ENCODE measurements around the gene SLC16A8. TPM values are rescaled to one million over a fixed set of nuclear protein-coding genes. Genes with fewer than 3 reads are reported as not detected.
"Not testable (repeated sequence)": the region's sequence is repeated elsewhere in the genome, so short reads cannot be mapped to it uniquely, and the experiment has no call there.

The SLC16A8 gene
- total RNA-seq, 3 donors from 2014 or later (not counting 1 experiment from before 2014, with no cell fraction given) = 1.0 TPM; not detected in 2

DNA sequence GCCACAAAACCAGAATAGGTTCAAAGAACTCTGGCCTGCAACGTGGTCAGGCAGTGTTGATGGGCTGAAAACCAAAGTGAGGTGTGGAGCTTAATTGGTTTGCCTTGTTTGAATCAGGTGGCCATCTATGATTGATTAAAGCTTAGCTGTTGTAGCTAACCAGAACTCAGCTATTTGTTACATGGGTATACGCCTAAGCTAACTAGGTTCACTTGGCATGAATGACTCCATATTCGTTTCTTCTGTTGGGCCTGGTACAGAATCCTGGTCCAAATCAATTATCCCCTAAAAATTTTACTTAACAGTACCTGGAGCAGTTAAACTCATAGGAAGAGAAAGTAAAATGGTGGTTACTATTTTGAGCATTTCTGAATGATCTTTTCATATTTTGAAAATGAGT is 34.2 kb upstream of the SLC16A8 start:
- intact Hi-C loops (cut with micrococcal nuclease) = no loop called here
- WGBS (ENCODE audit: insufficient coverage) = 74% methylated on average over 2 of the region's 3 CpGs
- no peaks in the 10 kb centered on the region for H3K9me3 Mint-ChIP-seq
- no peaks in the 10 kb centered on the region for H3K36me3 Mint-ChIP-seq
- H3K4me1 ChIP-seq (ENCODE audit: control insufficient read depth, insufficient read depth, low read length) = peaks cover 11% of the 10 kb centered on the region
- H3K36me3 ChIP-seq (ENCODE audit: control insufficient read depth, insufficient read depth, low read length) = peaks cover 22% of the 10 kb centered on the region
- H3K9me3 ChIP-seq (ENCODE audit: control insufficient read depth, insufficient read depth, low read length) = no peaks in the 10 kb centered on the region
- no peak overlapping the region for H3K27ac Mint-ChIP-seq
- DNase-seq = no peak
- no peaks in the 10 kb centered on the region for H3K27me3 ChIP-seq (ENCODE audit: control insufficient read depth, insufficient read depth, low read length)
- no peaks in the 10 kb centered on the region for H3K27me3 Mint-ChIP-seq (ENCODE audit: low read depth in 2 of 2)
- H3K4me3 ChIP-seq (ENCODE audit: low read length) = no peak overlapping the region
- H3K4me3 Mint-ChIP-seq = no peak overlapping the region
- peaks cover 5 to 10% of the 10 kb centered on the region in 2 donors for H3K4me1 Mint-ChIP-seq
- no peak overlapping the region for H3K27ac ChIP-seq (ENCODE audit: low read length)
- TF ChIP-seq, protein P1, sequence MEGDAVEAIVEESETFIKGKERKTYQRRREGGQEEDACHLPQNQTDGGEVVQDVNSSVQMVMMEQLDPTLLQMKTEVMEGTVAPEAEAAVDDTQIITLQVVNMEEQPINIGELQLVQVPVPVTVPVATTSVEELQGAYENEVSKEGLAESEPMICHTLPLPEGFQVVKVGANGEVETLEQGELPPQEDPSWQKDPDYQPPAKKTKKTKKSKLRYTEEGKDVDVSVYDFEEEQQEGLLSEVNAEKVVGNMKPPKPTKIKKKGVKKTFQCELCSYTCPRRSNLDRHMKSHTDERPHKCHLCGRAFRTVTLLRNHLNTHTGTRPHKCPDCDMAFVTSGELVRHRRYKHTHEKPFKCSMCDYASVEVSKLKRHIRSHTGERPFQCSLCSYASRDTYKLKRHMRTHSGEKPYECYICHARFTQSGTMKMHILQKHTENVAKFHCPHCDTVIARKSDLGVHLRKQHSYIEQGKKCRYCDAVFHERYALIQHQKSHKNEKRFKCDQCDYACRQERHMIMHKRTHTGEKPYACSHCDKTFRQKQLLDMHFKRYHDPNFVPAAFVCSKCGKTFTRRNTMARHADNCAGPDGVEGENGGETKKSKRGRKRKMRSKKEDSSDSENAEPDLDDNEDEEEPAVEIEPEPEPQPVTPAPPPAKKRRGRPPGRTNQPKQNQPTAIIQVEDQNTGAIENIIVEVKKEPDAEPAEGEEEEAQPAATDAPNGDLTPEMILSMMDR (IDR thresholded peaks at IDR 0.05) = no peak
- ATAC-seq = no peak

DNA sequence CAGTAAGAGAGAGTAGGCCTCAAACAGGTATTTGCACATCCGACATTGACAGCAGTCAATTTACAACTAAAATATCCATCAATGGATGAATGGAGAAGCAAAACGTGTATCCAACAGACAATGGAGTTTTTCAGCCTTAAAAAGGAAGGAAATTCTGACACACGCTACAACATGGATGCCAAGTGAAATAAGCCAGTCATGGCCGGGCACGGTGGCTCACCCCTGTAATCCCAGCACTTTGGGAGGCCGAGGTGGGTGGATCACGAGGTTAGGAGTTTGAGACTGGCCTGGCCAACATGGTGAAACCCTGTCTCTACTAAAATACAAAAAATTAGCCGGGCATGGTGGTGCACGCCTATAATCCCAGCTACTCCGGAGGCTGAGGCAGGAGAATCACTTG is 33.6 kb upstream of the SLC16A8 start:
- DNase-seq; H3K27ac ChIP-seq (ENCODE audit: low read length); H3K27ac Mint-ChIP-seq; H3K9me3 ChIP-seq (ENCODE audit: control insufficient read depth, insufficient read depth, low read length); ATAC-seq; H3K9me3 Mint-ChIP-seq; intact Hi-C loops (cut with micrococcal nuclease); H3K4me3 ChIP-seq (ENCODE audit: low read length); H3K27me3 Mint-ChIP-seq (ENCODE audit: low read depth in 2 of 2); H3K27me3 ChIP-seq (ENCODE audit: control insufficient read depth, insufficient read depth, low read length); H3K36me3 Mint-ChIP-seq; H3K4me3 Mint-ChIP-seq: not testable (repeated sequence)
- peaks cover 5 to 10% of the 10 kb centered on the region in 2 donors for H3K4me1 Mint-ChIP-seq
- Histone ChIP-seq H3K4me1 (ENCODE audit: control insufficient read depth, insufficient read depth, low read length) (peaks cover 11% of the 10 kb centered on the region), H3K36me3 (ENCODE audit: control insufficient read depth, insufficient read depth, low read length) (peaks cover 24% of the 10 kb centered on the region)
- 98% methylated on average over 10 of the region's 10 CpGs for WGBS (ENCODE audit: insufficient coverage)

DNA sequence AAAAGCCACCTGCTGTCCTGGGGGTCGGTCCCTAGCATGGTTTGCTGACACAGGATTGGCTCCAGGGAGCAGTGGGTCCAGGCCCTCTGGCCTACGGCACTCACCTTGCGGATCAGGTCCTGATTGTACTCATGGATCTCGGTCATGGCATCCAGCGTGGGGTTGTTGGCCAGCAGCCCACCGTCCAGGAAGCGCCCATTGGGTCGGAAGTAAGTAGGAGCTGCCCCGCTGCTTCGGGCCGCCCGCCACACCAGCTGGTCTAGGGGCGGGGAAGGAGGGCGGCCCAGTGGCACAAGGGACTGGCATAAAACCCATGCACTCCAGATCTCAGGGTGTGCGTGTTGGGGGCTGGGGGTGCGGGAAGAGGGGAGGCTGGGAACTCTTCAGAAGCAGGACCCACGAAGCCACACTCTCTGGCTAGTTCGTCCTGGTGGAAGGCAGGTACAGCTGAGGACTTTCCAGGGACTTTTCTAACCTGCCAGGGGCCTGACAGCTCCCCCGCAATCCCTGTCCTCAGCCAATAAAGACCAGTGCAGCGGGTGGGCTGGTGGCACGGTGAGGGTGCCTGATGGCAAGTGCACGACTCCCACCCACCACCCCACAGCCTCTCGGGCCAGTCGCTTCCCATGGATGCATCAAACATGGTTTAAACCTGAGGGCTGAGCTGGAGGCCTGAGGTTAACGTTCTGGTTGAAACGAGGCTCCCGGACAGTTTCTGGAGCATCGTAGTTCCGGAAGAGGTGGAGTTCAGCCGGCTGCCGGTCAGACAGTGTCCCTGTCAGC is 31.6 kb upstream of the SLC16A8 start:
- intact Hi-C loops (cut with micrococcal nuclease) = no loop called here
- Histone ChIP-seq H3K36me3 (ENCODE audit: control insufficient read depth, insufficient read depth, low read length) (peaks cover 32% of the 10 kb centered on the region), H3K4me3 (ENCODE audit: low read length) (no peak overlapping the region), H3K27ac (ENCODE audit: low read length) (no peak overlapping the region), H3K27me3 (ENCODE audit: control insufficient read depth, insufficient read depth, low read length) (no peaks in the 10 kb centered on the region), H3K9me3 (ENCODE audit: control insufficient read depth, insufficient read depth, low read length) (no peaks in the 10 kb centered on the region), H3K4me1 (ENCODE audit: control insufficient read depth, insufficient read depth, low read length) (peaks cover 11% of the 10 kb centered on the region)
- DNase-seq (no peak), ATAC-seq (no peak)
- Mint-ChIP-seq H3K36me3 (no peaks in the 10 kb centered on the region), H3K27ac (no peak overlapping the region), H3K27me3 (ENCODE audit: low read depth in 2 of 2) (no peaks in the 10 kb centered on the region), H3K4me3 (no peak overlapping the region), H3K4me1 (peaks cover 5 to 15% of the 10 kb centered on the region in 2 donors), H3K9me3 (no peaks in the 10 kb centered on the region)
- WGBS (ENCODE audit: insufficient coverage) = 97% methylated on average over 31 of the region's 31 CpGs
- TF ChIP-seq, protein P1 (IDR thresholded peaks at IDR 0.05) = no peak

DNA sequence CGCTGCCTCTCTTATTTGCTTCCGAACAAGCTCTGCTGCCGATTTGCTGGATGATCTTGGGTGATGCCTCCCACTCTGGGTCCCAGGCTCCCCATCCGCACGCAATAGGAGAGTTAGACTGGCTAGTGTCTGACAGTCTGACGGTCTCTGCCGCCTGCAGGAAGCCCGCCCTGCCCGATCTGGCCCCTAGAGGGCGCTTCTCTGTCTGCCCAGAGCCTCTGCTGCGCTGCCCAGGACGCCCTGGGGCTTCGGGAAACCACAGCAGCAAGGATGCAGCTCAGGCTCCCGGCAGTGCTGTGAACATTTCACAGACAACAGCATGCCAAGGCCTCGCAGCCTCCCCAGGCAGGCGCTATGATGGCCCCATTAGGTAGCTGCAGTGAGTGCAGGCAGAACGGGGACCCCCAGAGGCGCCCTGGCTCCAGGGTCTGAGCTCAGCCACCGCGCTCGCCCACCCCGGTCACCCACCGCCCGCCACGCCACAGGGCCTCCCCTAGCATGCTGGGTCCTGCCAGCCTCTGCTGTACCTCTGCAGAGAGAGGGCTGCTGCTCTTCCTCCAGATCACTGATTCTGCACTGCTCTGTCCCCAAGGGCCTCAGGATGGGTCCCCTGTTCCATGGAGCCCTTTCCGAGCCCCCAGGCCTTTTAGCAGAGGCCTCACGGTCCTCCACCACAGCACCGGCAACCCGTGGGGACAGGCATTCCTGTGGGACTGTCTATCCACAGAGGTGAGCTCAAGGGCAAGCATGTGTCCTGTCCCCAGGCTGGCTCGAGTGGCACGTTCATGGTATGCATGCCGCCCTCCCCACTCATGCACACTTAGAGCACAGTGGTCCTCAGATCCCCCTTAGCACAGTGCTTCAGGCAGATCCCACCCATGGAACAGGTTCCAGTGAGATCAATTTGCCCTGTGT is 30.8 kb upstream of the SLC16A8 start:
- peaks cover 5% of the 10 kb centered on the region for H3K9me3 ChIP-seq (ENCODE audit: control insufficient read depth, insufficient read depth, low read length)
- WGBS (ENCODE audit: insufficient coverage) = 63% methylated on average over 32 of the region's 32 CpGs
- TF ChIP-seq, protein P1 (IDR thresholded peaks at IDR 0.05) = peak; percentile 86
- Mint-ChIP-seq H3K9me3 (peaks cover 0 to 2% of the 10 kb centered on the region in 2 donors), H3K36me3 (no peaks in the 10 kb centered on the region), H3K4me1 (peaks cover 8 to 18% of the 10 kb centered on the region in 2 donors), H3K4me3 (peak overlapping the region; percentile 50), H3K27ac (peak overlapping the region; percentile 47 to 65), H3K27me3 (ENCODE audit: low read depth in 2 of 2) (no peaks in the 10 kb centered on the region)
- H3K36me3 ChIP-seq (ENCODE audit: control insufficient read depth, insufficient read depth, low read length) = peaks cover 32% of the 10 kb centered on the region
- H3K27ac ChIP-seq (ENCODE audit: low read length) = no peak overlapping the region
- peak; percentile 82 to 83 for DNase-seq
- intact Hi-C loops (cut with micrococcal nuclease) = loop anchor here (1.0 kb wide), 1 partner anchor 116 kb away; no protein-coding TSS in a partner anchor
- ATAC-seq = peak; percentile 88 to 96 (median 95)
- no peaks in the 10 kb centered on the region for H3K27me3 ChIP-seq (ENCODE audit: control insufficient read depth, insufficient read depth, low read length)
- no peak overlapping the region for H3K4me3 ChIP-seq (ENCODE audit: low read length)
- peaks cover 11% of the 10 kb centered on the region for H3K4me1 ChIP-seq (ENCODE audit: control insufficient read depth, insufficient read depth, low read length)
